Liver (tissue), 3 donors: Measurements from ENCODE around the gene BDH1.
"Not testable (repeated sequence)": the region's sequence is repeated elsewhere in the genome, so short reads cannot be mapped to it uniquely, and the experiment has no call there.

Source experiments
- GABPA ChIP-seq, 2 donors: IDR thresholded peaks in 1 of 2; conservative IDR thresholded peaks in 1 of 2; 2 replicates each; pipeline ENCODE4 v1.6.1; 2016; ENCODE audit warnings: antibody characterized with exemption in 2 of 2, mild to moderate bottlenecking in 1 of 2, moderate library complexity in 1 of 2
- HNF4A ChIP-seq, 2 donors: conservative IDR thresholded peaks; 2 replicates each; pipeline ENCODE4 v1.6.1; 2016; ENCODE audit warnings: antibody characterized with exemption in 2 of 2, mild to moderate bottlenecking in 2 of 2
- NR2F2 ChIP-seq: IDR thresholded peaks from 2 replicates; pipeline ENCODE4 v1.6.1; 2016; ENCODE audit warnings: antibody characterized with exemption
- RAD21 ChIP-seq, 2 donors: IDR thresholded peaks; 2 replicates each; pipeline ENCODE4 v1.6.1; 2016; ENCODE audit warnings: antibody characterized with exemption in 2 of 2, mild to moderate bottlenecking in 2 of 2
- TAF1 ChIP-seq: conservative IDR thresholded peaks from 2 replicates; pipeline ENCODE4 v1.6.1; 2016; ENCODE audit warnings: antibody characterized with exemption, mild to moderate bottlenecking
- YY1 ChIP-seq: IDR thresholded peaks from 2 replicates; pipeline ENCODE4 v1.6.1; 2016; ENCODE audit warnings: antibody characterized with exemption, mild to moderate bottlenecking
- TF ChIP-seq, protein P1 (sequence below): fragments of 150-350 bp; IDR thresholded peaks from 2 replicates; pipeline ENCODE4 v1.5.1; 2017; ENCODE audit warnings: improper control_type of control experiment, low read depth, low read length; ENCODE audit not compliant: missing input control
- TF ChIP-seq, protein P2 (sequence below): IDR thresholded peaks from 2 replicates; pipeline ENCODE4 v1.6.1; 2016; ENCODE audit warnings: antibody characterized with exemption
- TF ChIP-seq, protein P3 (sequence below): IDR thresholded peaks from 2 replicates; pipeline ENCODE4 v1.6.1; 2016; ENCODE audit warnings: antibody characterized with exemption
- TF ChIP-seq, protein P4 (sequence below): IDR thresholded peaks from 2 replicates; pipeline ENCODE4 v1.6.1; 2016; ENCODE audit warnings: antibody characterized with exemption, mild to moderate bottlenecking
- TF ChIP-seq, protein P5 (sequence below): IDR thresholded peaks from 2 replicates; pipeline ENCODE4 v1.6.1; 2016; ENCODE audit warnings: antibody characterized with exemption
- donor health status: healthy.
- donor health status: healthy.

DNA sequence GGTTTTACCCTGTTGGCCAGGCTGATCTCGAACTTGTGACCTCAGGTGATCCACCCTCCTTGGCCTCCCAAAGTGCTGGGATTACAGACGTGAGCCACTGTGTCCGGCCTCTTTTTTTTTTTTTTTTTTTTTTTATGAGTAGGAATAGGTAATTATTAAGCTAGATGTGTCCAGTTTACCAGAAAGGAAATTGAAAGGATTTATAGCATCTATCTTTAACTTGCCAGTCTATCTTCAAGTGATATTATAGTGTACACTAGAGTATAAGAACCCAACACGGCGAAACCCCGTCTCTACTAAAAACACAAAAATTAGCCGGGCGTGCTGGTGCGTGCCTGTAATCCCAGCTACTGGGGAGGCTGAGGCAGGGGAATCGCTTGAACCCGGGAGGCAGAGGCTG lies 31.0 kb upstream of the BDH1 start:
- TF ChIP-seq, protein P1, sequence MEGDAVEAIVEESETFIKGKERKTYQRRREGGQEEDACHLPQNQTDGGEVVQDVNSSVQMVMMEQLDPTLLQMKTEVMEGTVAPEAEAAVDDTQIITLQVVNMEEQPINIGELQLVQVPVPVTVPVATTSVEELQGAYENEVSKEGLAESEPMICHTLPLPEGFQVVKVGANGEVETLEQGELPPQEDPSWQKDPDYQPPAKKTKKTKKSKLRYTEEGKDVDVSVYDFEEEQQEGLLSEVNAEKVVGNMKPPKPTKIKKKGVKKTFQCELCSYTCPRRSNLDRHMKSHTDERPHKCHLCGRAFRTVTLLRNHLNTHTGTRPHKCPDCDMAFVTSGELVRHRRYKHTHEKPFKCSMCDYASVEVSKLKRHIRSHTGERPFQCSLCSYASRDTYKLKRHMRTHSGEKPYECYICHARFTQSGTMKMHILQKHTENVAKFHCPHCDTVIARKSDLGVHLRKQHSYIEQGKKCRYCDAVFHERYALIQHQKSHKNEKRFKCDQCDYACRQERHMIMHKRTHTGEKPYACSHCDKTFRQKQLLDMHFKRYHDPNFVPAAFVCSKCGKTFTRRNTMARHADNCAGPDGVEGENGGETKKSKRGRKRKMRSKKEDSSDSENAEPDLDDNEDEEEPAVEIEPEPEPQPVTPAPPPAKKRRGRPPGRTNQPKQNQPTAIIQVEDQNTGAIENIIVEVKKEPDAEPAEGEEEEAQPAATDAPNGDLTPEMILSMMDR: not testable (repeated sequence)
- TF ChIP-seq GABPA (IDR thresholded peaks at IDR 0.05 in 1 of 2, conservative IDR thresholded peaks at IDR 0.05 in 1 of 2); TAF1; NR2F2; HNF4A (conservative IDR thresholded peaks at IDR 0.05); YY1; RAD21 (IDR thresholded peaks at IDR 0.05): not testable (repeated sequence)
- TF ChIP-seq, protein P2, sequence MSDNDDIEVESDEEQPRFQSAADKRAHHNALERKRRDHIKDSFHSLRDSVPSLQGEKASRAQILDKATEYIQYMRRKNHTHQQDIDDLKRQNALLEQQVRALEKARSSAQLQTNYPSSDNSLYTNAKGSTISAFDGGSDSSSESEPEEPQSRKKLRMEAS: not testable (repeated sequence)
- TF ChIP-seq, protein P3, sequence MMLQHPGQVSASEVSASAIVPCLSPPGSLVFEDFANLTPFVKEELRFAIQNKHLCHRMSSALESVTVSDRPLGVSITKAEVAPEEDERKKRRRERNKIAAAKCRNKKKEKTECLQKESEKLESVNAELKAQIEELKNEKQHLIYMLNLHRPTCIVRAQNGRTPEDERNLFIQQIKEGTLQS: not testable (repeated sequence)
- TF ChIP-seq, protein P4, sequence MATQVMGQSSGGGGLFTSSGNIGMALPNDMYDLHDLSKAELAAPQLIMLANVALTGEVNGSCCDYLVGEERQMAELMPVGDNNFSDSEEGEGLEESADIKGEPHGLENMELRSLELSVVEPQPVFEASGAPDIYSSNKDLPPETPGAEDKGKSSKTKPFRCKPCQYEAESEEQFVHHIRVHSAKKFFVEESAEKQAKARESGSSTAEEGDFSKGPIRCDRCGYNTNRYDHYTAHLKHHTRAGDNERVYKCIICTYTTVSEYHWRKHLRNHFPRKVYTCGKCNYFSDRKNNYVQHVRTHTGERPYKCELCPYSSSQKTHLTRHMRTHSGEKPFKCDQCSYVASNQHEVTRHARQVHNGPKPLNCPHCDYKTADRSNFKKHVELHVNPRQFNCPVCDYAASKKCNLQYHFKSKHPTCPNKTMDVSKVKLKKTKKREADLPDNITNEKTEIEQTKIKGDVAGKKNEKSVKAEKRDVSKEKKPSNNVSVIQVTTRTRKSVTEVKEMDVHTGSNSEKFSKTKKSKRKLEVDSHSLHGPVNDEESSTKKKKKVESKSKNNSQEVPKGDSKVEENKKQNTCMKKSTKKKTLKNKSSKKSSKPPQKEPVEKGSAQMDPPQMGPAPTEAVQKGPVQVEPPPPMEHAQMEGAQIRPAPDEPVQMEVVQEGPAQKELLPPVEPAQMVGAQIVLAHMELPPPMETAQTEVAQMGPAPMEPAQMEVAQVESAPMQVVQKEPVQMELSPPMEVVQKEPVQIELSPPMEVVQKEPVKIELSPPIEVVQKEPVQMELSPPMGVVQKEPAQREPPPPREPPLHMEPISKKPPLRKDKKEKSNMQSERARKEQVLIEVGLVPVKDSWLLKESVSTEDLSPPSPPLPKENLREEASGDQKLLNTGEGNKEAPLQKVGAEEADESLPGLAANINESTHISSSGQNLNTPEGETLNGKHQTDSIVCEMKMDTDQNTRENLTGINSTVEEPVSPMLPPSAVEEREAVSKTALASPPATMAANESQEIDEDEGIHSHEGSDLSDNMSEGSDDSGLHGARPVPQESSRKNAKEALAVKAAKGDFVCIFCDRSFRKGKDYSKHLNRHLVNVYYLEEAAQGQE: not testable (repeated sequence)
- TF ChIP-seq, protein P5, sequence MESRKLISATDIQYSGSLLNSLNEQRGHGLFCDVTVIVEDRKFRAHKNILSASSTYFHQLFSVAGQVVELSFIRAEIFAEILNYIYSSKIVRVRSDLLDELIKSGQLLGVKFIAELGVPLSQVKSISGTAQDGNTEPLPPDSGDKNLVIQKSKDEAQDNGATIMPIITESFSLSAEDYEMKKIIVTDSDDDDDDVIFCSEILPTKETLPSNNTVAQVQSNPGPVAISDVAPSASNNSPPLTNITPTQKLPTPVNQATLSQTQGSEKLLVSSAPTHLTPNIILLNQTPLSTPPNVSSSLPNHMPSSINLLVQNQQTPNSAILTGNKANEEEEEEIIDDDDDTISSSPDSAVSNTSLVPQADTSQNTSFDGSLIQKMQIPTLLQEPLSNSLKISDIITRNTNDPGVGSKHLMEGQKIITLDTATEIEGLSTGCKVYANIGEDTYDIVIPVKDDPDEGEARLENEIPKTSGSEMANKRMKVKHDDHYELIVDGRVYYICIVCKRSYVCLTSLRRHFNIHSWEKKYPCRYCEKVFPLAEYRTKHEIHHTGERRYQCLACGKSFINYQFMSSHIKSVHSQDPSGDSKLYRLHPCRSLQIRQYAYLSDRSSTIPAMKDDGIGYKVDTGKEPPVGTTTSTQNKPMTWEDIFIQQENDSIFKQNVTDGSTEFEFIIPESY: not testable (repeated sequence)
